LNCaP clone FGC (cell line): ENCODE results near the gene LY6G5B.

Experiments used
- DNase-seq: peaks from one replicate; pipeline ENCODE4 v3.0.0-alpha.2; 2011; ENCODE audit warnings: low read depth
- H3K4me3 ChIP-seq: 2 replicates; pipeline ENCODE4 v1.5.1; 2011; ENCODE audit warnings: mild to moderate bottlenecking, low read depth, low read length, control low read depth
- CTCF ChIP-seq: IDR thresholded peaks from 2 replicates; pipeline ENCODE4 v1.5.1; 2012; ENCODE audit warnings: mild to moderate bottlenecking; ENCODE audit not compliant: control insufficient read depth, insufficient read depth; ENCODE audit errors: extremely low read depth

The LY6G5B gene

GRCh38 chr6:31658983-31659648, 10.7 kb upstream of the LY6G5B start:
- no peak for DNase-seq
- H3K4me3 ChIP-seq, result peak overlapping the region; percentile 81
- no peak for TF ChIP-seq CTCF

- no peak for TF ChIP-seq CTCF
- H3K4me3 ChIP-seq, result peak overlapping the region; percentile 81
- no peak for DNase-seq
Measured at GRCh38 chr6:31659649-31660380, 10.0 kb upstream of the LY6G5B start.

DNA sequence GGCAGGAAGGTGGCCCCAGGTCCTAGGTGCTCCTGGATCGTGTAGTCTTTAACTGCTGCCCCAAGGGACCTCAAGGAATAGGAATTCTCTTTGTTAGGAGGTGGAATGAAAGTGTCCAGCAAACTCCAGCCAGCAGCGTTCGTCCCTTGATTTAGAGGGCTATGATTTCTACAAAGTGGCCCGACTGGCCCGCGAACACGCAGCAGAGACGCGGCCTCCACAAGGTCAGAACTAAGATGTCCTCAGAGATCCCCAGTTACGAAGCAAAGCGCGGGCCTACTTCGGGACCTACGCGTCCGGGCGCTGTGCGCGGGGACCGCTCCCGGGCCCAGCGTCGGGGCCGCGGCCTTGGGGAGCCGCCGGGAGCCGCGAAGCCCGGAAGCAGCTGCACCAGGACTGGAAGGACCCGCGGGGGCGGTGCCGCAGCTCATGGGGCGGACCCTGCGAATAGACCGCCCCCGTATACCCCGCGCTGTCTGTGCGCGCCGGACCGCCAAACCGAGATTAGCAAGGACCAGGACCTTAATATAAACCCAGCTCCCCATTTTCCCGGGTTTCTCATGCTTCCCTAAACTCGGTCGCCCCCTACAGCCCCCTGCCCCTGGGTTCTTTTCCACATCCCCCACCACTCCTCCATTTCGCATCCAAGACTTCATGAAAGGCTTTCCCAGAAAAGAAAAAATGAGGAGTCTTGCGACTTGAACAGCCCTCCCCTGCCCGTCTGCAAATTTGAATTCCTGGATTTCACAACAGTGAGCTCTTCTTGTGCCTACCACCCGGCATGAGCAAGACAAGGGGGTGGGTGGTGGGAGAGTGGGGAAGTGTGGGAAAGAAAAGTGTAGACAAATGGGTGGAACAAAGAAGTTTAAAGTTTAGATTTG, 9.2 kb upstream of the LY6G5B start, which contains the start of gene C6orf47:
TSS of gene C6orf47 (minus strand) at position 398 of the 881 bp plus-strand sequence. CDS start 831 bp downstream, outside the sequence.
- DNase-seq, result no peak
- peak within 1 kb of the TSS; percentile 81 for H3K4me3 ChIP-seq
- TF ChIP-seq CTCF, result no peak

DNA sequence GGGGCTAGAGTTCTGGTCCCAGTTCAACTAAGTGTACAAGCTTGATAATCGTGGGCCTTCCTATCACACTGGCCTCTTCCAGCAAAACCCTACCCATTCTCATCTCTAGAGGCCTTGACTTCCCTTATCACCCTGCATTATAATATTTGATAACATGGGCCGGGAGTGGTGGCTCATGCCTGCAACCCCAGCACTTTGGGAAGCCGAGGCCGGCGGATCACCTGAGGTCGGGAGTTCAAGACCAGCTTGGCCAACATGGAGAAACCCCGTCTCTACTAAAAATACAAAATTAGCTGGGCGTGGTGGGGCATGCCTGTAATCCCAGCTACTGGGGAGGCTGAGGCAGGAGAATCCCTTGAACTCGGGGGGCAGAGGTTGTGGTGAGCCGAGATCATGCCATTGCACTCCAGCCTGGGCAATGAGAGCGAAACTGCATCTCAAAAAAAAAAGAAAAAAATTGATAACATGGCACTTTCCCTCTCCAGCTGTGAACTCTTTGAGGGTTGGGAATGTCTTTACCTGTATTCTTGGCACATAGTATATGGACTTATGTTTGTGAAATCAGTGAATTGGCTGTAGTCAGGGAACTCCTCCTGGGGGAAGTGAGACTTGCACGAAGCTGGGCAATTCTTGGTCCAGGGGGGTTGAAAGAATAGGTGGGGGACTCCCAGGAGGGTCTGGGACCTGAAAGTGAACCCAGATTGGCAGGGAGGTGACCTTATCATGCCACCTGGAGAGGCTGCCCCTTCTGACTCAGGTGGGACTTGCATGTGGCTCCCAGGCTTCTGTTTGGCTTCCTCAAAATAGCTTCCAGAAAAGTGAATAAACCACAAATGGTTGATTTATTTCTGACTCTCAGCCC, 8.3 kb upstream of the LY6G5B start:
- H3K4me3 ChIP-seq, result peak overlapping the region; percentile 81
- no peak for DNase-seq
- TF ChIP-seq CTCF, result no peak

- no peak overlapping the region for H3K4me3 ChIP-seq
- no peak for DNase-seq
- no peak for TF ChIP-seq CTCF
Measured at GRCh38 chr6:31662124-31662723, 7.6 kb upstream of the LY6G5B start.
